ENCODE results near the gene DNAH7. TPM values are rescaled to one million over a fixed set of nuclear protein-coding genes. Genes with fewer than 3 reads are reported as not detected.
"Not testable (repeated sequence)": the region's sequence is repeated elsewhere in the genome, so short reads cannot be mapped to it uniquely, and the experiment has no call there.

Gene DNAH7
- 0.80 and 1.4 TPM in 2 replicates for total RNA-seq
- 0.26 TPM for polyA plus RNA-seq (2012)

GRCh38 chr2:196068271-196069209, at the start of gene DNAH7:
Gene DNAH7, minus strand, starts transcription at chr2:196068837. Its CDS starts 126 bp downstream, at chr2:196068711.
- DNase-seq (ENCODE audit: low read depth) = peak; percentile 92

DNA sequence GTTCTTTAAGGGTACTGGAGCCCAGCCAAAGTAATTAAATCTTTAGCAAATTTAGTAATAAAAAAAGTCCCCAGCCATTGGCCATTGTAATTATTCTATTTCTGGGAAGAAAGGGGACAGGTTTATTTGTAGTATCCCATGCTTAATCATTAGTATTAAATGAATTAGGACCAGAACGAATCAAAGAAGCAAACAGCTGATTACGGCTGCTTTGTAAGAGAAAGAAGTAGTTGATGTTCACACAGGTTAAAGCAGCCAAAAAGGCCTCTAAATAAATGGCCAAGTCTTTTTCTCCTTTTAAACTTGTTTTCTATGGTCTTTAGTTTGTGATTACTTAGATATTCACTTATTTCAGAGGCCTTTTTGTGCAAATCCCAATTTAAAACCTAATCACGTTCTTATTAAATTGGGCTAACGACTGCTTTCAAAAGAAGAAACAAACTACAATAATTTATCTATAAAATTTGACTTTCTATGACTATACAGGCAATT, 48.6 kb upstream of the DNAH7 start:
- DNase-seq (ENCODE audit: low read depth) = no peak

- DNase-seq (ENCODE audit: low read depth) = peak; percentile 54
Observed at GRCh38 chr2:196113061-196113974, 44.7 kb upstream of the DNAH7 start.

DNA sequence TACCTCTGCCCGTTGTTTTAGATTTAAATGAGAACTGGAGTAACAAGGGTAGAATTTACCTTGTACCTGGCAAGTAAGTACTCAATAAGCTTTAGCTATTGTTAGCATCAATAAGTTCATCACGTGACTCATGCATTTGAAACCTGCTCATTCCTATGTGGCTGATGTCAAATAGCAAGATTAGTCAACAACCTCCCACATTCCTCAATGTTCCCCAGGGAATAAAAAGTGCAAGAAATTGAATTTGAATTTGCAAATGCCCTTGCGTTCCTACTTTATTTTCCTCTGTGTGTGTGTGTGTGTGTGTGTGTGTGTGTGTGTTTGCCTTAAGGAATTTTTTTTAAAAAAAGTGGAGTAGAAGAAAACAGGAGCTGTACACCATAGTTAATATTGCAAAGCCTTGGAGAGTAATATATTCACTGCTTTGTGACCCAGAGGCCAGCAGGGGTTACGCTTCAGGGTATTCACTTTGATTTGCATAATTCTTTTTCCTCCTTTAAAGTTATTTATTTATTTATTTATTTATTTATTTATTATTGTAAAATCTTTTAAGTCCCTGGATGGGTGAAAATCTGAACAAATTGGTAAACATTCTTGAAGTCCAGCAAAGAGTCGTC, 43.9 kb upstream of the DNAH7 start:
- DNase-seq (ENCODE audit: low read depth) = peak; percentile 59

DNA sequence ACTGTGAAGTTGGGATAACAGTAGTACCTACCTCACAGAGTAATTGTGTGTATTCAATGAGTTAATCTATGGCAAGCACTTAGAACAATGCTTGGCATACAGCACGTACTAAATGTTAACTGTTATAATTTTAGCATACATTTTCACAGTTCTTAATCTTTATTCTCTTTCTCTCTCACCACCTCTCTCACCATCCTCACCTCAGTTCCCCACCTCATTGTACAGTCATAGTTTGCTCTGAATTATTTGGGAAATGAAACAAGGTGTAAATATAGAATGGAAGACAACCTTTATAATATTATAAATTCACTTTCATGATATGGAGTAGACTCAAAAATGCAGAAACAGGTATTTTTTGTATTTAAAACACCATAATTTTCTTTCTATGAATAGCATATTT, 40.0 kb upstream of the DNAH7 start:
- DNase-seq (ENCODE audit: low read depth) = no peak

GRCh38 chr2:196105951-196106350, 37.3 kb upstream of the DNAH7 start:
- DNase-seq (ENCODE audit: low read depth) = no peak

DNA sequence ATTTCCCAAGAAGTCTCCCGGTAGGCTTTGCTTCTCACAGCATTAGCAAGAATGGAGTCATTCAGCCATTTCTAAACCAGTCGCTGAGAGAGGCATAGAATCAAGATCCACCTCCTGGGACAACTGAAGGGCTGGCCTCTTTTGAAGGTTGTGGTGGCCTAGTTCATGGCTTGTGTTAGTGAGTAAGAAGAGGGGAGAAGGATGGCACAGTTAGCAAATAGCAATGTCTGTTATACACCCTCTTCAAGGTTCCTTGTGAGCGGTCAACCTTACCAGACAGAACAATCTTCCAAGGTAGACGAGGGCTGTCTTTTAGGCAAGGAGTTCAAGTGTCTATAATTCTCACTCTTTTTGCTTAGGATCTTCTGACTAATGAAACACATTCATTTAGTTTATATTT, 35.4 kb upstream of the DNAH7 start:
- DNase-seq (ENCODE audit: low read depth) = no peak

DNA sequence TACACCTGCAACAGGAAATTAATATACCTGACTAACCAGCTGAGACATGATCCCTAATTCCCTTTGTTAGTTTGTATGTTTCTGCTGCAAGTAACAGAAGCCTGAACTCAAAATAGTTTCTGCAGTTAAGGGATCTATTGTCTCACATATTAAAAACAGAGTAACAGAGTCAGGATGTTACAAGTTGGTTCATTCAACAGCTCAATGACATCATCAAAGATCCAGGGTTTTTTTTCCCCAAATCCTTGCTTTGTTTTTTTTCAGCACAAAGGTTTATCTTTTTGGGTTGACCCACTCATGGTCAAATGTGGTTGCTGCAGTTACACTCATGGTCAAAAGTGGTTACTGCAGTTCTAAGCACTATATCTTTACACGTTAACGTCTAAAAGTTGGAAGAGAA, 35.0 kb upstream of the DNAH7 start:
- DNase-seq (ENCODE audit: low read depth) = no peak

DNA sequence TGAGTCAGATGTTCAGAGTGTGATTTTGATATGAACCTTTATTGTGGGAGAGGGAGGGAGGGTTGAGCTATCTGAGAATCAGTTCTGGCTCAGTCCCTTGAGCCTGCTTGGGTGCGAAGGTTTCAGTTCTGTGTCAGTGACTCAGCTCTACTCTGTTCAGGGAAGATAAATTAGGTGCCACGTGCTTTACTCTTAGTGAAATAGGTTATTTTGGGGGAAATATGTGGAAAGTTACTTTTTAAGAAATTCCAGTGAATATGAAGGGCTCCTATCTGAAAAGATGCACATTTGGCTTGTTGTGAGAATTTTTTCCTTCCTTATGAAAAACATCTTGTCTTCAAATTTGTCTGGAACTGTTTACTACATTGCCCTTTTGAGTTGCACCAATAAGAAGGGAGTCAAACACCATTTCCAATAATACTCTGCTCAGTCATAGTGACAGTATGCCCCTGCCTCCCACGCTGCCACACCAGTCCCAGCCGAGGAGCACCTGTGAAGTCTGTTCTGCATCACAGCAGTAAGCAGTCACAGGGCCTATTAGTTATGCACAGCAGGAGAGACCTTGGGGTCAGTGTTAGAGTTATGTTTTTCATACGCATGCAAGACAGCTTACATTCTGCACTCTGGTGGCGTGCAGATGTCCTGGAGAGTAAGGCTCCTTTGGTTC, 32.8 kb upstream of the DNAH7 start:
- DNase-seq (ENCODE audit: low read depth) = peak; percentile 22

DNA sequence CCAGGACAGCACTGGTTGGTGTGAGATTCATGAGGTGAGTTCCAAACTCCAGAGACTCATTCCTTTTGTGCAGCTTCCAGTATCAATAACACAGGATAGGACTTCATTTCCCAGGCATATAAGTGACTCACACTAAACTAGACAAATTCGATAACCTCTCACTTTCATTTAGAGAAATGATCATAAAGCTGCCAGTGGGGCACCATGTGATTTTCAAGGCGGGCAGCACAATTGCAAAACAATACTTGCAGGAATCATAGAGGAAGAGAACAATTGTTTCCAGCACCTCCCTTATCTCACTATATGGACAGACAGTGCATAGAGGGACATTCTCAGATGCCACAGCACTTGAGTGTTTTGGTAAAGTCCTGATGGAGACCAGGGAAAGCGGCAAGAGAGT, 31.3 kb upstream of the DNAH7 start:
- no peak for DNase-seq (ENCODE audit: low read depth)

- no peak for DNase-seq (ENCODE audit: low read depth)
Observed at GRCh38 chr2:196097864-196098660, 29.4 kb upstream of the DNAH7 start.

DNA sequence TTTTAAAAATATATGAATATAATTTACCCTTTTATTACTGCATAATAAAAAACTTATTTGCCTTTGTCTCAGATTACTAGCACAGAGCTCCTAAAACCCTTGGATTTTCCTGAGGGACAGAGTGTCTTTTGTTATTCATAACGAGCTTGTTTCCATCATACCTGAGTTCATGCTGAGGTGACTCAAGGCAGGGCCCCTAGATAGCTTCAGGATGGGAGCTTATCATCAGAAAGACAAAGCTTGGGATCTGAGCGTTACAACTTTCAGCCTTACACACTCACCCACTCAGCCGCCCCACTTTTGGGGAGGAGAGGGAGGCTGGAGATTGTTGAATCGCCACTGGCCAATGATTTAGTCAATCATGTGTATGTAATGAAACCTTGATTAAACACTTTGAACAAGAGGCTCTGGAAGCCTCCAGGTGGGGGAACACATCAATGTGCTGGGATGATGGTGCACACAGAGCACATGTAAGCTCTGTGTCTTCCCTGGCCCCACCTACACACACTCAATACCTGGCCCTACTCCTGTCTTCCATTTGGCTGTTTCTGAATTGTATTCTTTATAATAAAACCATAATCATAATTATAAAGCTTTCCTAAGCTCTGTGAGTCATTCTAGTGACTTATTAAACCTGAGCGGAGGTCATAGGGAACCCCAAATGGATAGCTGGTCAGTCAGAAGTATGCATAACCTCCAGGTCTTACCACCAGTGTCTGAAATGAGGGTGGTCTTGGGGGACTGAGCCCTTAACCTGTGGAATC, 28.5 kb upstream of the DNAH7 start:
- DNase-seq (ENCODE audit: low read depth) = no peak

DNA sequence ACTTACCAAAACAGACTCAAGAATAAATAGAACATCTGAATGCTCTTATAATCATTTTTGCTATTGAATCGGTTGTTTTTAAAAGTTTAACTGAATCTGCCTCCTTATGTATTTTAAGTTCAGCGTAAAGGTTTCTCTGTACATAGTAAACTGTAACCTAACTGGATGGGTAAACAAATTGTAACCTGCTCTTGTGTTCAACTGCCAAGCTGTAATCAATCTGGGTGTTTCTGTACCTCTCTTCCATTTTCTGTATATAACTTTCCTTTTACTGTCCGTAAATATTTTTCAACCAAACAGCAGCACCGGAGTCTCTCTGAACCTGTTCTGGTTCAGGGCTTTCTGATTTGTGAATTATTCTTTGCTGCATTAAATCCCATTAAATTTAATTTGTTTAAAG, 27.6 kb upstream of the DNAH7 start:
- DNase-seq (ENCODE audit: low read depth) = no peak

DNA sequence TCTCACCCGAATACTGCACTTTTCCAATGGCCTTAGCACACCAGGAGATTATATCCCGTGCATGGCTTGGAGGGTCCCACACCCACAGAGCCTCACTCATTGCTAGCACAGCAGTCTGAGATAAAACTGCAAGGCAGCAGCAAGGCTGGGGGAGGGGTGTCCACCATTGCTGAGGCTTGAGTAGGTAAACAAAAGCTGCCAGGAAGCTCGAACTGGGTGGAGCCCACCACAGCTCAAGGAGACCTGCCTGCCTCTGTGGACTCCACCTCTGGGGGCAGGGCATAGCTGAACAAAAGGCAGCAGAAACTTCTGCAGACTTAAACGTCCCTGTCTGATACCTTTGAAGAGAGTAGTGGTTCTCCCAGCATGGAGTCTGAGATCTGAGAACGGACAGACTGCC, 20.8 kb upstream of the DNAH7 start:
- not testable (repeated sequence) for DNase-seq (ENCODE audit: low read depth)

DNA sequence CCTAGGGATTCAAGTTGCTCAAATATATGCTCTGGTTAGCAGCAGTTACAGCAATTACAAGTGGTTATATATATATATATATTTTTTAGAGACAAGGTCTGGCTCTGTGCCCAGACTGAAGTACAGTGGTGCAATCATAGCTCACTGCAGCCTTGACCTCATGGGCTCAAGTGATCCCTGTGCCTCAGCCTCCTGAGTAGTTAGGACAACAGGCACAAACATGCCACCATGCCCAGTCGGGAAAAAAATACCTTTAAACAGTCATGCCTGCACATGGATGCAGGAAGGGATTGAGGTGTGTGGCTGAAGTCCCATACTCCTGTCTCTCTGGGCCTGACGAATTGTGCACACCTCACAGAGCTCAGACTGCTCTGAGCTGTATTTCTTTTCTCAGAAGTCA, 19.6 kb upstream of the DNAH7 start:
- DNase-seq (ENCODE audit: low read depth) = no peak

DNA sequence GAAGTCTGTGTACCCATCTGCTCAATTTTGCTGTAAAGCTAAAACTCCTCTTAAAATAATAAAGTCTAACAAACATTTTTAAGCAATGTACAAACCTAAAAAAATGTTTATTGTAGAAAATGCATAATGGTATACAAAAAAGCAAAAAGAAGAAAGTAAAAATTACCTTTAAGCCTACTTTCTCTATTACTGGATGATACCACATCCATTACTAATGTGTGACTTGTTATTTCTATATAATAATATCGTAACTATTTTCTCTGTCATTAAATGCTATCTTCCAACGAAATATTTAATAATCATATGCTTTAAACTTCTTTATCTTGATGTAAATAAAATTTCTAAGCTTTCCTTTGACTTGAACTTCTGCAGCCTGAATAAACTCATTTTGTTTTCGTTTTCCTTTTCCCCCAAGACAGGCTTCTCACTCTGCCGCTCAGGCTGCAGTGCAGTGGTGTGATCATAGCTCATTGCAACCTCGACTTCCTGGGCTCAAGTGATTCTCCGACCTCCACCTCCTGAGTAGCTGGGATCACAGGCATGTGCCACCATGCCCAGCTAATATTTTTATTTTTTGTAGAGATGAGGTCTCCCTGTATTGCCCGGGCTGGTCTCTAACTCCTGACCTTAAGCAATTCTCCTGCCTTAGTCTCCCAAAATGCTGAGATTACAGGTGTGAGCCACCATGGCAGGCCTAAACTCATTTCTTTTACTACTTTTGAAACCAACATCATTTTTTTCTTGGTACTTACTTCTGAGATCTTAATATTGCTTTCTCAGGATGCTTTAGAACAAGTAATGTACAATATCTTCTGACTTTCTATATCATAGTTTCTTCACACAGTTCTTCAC, 18.1 kb upstream of the DNAH7 start:
- DNase-seq (ENCODE audit: low read depth) = no peak

- DNase-seq (ENCODE audit: low read depth) = no peak
Observed at GRCh38 chr2:196083601-196084000, 15.0 kb upstream of the DNAH7 start.

DNA sequence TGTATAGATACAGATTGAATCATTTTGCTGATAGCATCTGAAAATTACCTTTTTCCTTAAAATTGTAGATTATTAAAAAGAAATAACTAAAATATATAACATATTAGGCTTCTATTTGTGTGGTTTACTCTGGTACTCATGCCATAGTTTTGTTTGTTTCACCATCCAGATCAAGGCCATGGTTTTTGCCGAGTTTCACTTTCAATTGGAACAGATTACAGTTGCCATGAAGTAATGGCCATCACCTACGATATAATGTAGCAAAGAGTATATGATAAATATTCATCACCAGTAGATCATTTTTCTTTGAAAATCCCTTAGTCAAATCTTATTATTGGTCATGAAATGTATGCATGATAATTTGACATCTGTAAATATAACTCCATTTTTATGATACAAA, 11.9 kb upstream of the DNAH7 start:
- DNase-seq (ENCODE audit: low read depth) = no peak
